SKM-1 (cell line): ENCODE results near the gene ERICH6.

ENCODE experiments used
- DNase-seq: peaks from one replicate; lab custom pipeline; 2025; ENCODE audit not compliant: unreplicated experiment; lab: John Stamatoyannopoulos, UW

ERICH6 gene

DNA sequence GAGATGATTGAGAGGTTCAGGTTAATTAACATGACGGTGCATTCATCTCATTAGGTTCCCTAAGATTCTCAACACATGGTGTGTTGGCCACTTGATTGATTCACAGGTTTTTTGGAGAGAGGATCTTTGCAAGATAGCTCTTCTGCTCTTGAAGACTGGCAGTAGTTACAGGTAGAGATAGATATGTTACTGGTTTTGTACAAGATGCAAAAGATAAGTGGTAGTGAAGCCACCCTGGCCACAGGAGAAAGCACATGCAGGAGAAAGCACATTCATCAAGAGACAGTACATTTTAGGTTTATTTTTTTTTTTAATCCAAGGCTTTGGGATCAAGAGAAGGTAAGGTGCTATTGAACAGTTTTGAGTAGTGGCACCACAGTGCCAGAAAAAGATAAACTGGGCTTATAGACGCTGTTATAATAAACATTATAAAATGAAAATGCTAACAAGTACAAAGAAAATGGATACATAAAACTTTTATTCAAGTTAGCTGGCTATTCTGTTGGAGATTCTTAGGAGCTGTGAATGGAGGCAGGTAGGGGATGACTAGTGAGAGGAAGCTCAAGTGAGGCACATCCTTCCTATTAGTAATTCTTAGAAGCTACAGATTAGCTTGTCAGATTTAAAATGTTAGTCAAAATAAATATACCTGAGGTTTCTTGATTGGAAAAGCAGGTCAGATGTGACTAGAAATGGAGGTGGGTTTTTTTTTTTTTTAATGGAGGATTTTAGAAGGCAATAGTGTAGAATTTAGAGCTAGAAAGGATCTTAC, 89.8 kb downstream of the ERICH6 start:
- DNase-seq, result no peak

DNA sequence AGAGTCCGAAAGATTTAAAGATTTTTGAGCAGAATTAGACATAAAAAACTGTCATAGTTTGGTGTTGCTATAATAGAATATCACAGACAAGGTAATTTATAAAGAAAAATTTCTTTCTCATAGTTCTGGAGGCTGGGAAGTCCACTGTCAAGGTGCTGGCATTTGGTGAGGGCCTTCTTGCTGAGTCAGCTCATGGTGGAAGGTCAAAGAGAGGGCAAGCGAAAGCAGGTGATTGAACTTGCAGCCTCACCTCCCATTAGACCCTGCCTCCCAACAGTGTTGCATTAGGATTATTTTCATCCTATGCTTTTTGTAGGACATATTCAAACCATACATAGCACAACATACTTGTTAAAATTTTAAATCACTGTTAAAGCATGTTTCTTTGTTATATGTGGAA, 90.7 kb downstream of the ERICH6 start:
- DNase-seq, result no peak

GRCh38 chr3:150612494-150612893, 91.2 kb downstream of the ERICH6 start:
- no peak for DNase-seq

DNA sequence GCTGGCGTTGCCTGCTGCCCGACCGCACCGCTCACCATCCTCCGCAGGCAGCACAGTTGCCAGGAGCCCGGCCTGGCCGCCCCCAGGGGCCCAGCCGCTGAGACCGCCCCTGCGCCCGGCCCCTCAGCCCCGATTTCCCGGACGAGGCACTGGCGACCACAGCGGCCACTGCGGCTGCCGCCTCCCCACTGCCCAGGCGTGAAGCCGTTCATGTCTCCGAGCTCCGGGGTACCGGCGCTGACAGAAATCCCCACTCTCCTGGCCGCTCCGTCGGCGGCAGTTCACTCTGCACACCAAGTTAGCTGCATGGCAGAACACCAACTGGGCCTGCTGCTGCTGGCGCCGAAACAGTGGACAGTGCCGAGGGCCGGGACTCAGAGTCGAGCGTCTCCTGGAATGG, 92.1 kb downstream of the ERICH6 start:
- DNase-seq, result no peak

GRCh38 chr3:150610785-150611184, 92.9 kb downstream of the ERICH6 start:
- DNase-seq, result no peak

DNA sequence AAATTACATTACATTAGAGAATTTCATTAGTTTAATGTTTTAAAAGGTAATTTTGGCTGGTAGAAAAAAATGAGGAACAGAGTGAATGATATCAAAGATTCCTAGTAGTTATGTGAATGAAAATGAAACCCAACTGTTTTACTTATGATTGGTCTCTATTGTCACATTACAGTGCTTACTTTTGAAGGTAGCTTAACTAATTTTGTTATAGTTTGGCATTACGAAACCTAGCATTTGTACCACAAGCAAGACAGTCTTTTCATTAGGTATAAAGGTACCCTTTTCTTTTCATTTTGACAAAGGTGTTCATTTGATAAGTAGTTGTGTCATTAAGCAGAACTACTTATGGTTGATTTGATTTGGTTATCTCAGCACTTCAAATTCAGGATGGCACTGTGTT, 93.7 kb downstream of the ERICH6 start:
- DNase-seq, result no peak
